CD4-positive, alpha-beta T cell (primary cell): ENCODE results near the gene PCCA. TPM values are rescaled to one million over a fixed set of nuclear protein-coding genes. Genes with fewer than 3 reads are reported as not detected.

Experiments used
- ATAC-seq: fragments of 200-7000 bp; cut with Tn5 transposase; one replicate; pipeline ENCODE4 v1.10.0; 2022; ENCODE audit warnings: mild to moderate bottlenecking; ENCODE audit not compliant: poor library complexity
- CTCF ChIA-PET: fragments of 350-600 bp; sonication (Branson Sonifier 250); formaldehyde crosslinking; loops from one replicate; lab custom pipeline; 2021; ENCODE audit warnings: antibody characterized with exemption, inconsistent platforms; lab: Charles Lee
- POLR2A ChIA-PET: fragments of 350-600 bp; sonication (Branson Sonifier 250); formaldehyde crosslinking; loops from one replicate; lab custom pipeline; 2021; ENCODE audit warnings: antibody characterized with exemption, inconsistent platforms; lab: Charles Lee
- DNase-seq, 14 experiments: peaks; one replicate each; pipeline ENCODE4 v3.0.0-alpha.2; 2013 to 2020; ENCODE audit warnings: mixed read lengths in 2 of 14
- H3K27ac ChIP-seq, 2 donors: one replicate each; pipeline versions ENCODE4 v1.5.1 to v1.7.0; 2013; ENCODE audit warnings: low read length in 2 of 2, low read depth in 1 of 2, mild to moderate bottlenecking in 1 of 2
- H3K27me3 ChIP-seq, 2 experiments: 1 replicate in 1 of 2; 2 replicates in 1 of 2; pipeline versions ENCODE4 v1.6.1 to v1.7.0; 2013; ENCODE audit warnings: low read length in 2 of 2, control low read depth in 1 of 2, mild to moderate bottlenecking in 1 of 2, moderate library complexity in 1 of 2; ENCODE audit not compliant: insufficient read depth in 2 of 2, control insufficient read depth in 1 of 2
- H3K36me3 ChIP-seq: one replicate; pipeline ENCODE4 v1.6.1; 2013; ENCODE audit warnings: low read length, control low read depth; ENCODE audit not compliant: insufficient read depth
- H3K4me1 ChIP-seq: one replicate; pipeline ENCODE4 v1.6.1; 2013; ENCODE audit warnings: low read length, control low read depth; ENCODE audit not compliant: insufficient read depth
- H3K4me3 ChIP-seq: one replicate; pipeline ENCODE4 v1.5.1; 2013; ENCODE audit warnings: mild to moderate bottlenecking, low read length, moderate library complexity
- H3K9me3 ChIP-seq, 2 experiments: 1 replicate in 1 of 2; 2 replicates in 1 of 2; pipeline versions ENCODE4 v1.6.1 to v1.7.0; 2013; ENCODE audit warnings: low read length in 2 of 2, mild to moderate bottlenecking in 2 of 2, control low read depth in 1 of 2, moderate library complexity in 1 of 2; ENCODE audit not compliant: control insufficient read depth in 1 of 2, insufficient read depth in 1 of 2
- H3K27ac Mint-ChIP-seq: one replicate; pipeline ENCODE4 v1.8.0; 2020; ENCODE audit warnings: mixed read lengths
- H3K27me3 Mint-ChIP-seq: one replicate; pipeline ENCODE4 v1.8.0; 2021; ENCODE audit warnings: mixed read lengths
- H3K36me3 Mint-ChIP-seq: one replicate; pipeline ENCODE4 v1.8.0; 2021; ENCODE audit warnings: low read depth, mixed read lengths
- H3K4me1 Mint-ChIP-seq: one replicate; pipeline ENCODE4 v1.8.0; 2021; ENCODE audit warnings: low read depth, mixed read lengths
- H3K4me3 Mint-ChIP-seq: one replicate; pipeline ENCODE4 v1.8.0; 2020; ENCODE audit warnings: mild to moderate bottlenecking, mixed read lengths
- H3K9me3 Mint-ChIP-seq: one replicate; pipeline ENCODE4 v1.8.0; 2020; ENCODE audit warnings: mixed read lengths
- CTCF ChIP-seq: fragments of 200-600 bp; IDR thresholded peaks from one replicate; pipeline ENCODE4 v1.8.0; 2022; ENCODE audit warnings: antibody characterized with exemption, mild to moderate bottlenecking
- intact Hi-C, 2 experiments: fragments of 100-400 bp; cut with DNase I in 1 of 2; cut with micrococcal nuclease in 1 of 2; formaldehyde crosslinking; loops; one replicate each; pipeline versions ENCODE4 v1.15.1 to v1.9.0; 2023 to 2025; cut with DNase I, micrococcal nuclease
- total RNA-seq, 174 experiments: library from RNA in 2 of 174; stranded (reverse) in 2 of 174; gene quantifications; one replicate each; pipeline ENCODE4 v1.2.3 and lab custom pipeline; 2021 to 2026

Gene PCCA
- total RNA-seq, 2 experiments from 2014 or later = 4.7 to 5.2 TPM

GRCh38 chr13:100518394-100519062 lies 429.6 kb downstream of the PCCA start:
- no peaks in the 10 kb centered on the region for H3K36me3 ChIP-seq
- H3K4me3 Mint-ChIP-seq = no peak overlapping the region

GRCh38 chr13:100519626-100520025 lies 430.7 kb downstream of the PCCA start:
- Mint-ChIP-seq H3K4me3 (no peak overlapping the region), H3K36me3 (no peaks in the 10 kb centered on the region), H3K27me3 (no peaks in the 10 kb centered on the region), H3K4me1 (peaks cover 30% of the 10 kb centered on the region), H3K9me3 (no peaks in the 10 kb centered on the region), H3K27ac (no peak overlapping the region)
- TF ChIP-seq CTCF = no peak
- ChIA-PET POLR2A (no interaction called here), CTCF (no interaction called here)
- ATAC-seq (no peak), DNase-seq (no peak)
- Histone ChIP-seq H3K27ac (no peak overlapping the region), H3K4me3 (no peak overlapping the region), H3K27me3 (no peaks in the 10 kb centered on the region), H3K36me3 (no peaks in the 10 kb centered on the region), H3K4me1 (peaks cover 21% of the 10 kb centered on the region), H3K9me3 (no peaks in the 10 kb centered on the region)
- intact Hi-C loops = loop anchor here in 1 of 2 experiments (10.0 kb wide), 1 partner anchor 995 kb away; no protein-coding TSS in a partner anchor

More at GRCh38 chr13:100518394-100519062, 429.6 kb downstream of the PCCA start:
- Mint-ChIP-seq H3K36me3 (no peaks in the 10 kb centered on the region), H3K27me3 (no peaks in the 10 kb centered on the region), H3K27ac (no peak overlapping the region), H3K9me3 (no peaks in the 10 kb centered on the region), H3K4me1 (peaks cover 32% of the 10 kb centered on the region)
- DNase-seq (no peak), ATAC-seq (no peak)
- peaks cover 21% of the 10 kb centered on the region for H3K4me1 ChIP-seq
- ChIA-PET POLR2A (interaction anchor here (0.8 to 1.4 kb wide), 2 partner anchors 332 to 862 kb away, joined by 3 to 6 read pairs; no protein-coding TSS in a partner anchor), CTCF (interaction anchor here (1.4 kb wide), 1 partner anchor 862 kb away, joined by 6 read pairs; no protein-coding TSS in a partner anchor)
- H3K9me3 ChIP-seq = no peaks in the 10 kb centered on the region
- no peak for TF ChIP-seq CTCF
- no peak overlapping the region for H3K27ac ChIP-seq
- no peaks in the 10 kb centered on the region for H3K27me3 ChIP-seq
- intact Hi-C loops = loop anchor here in 1 of 2 experiments (10.0 kb wide), 1 partner anchor 994 kb away; no protein-coding TSS in a partner anchor
- H3K4me3 ChIP-seq = no peak overlapping the region

GRCh38 chr13:100520936-100521850 lies 432.3 kb downstream of the PCCA start:
- POLR2A ChIA-PET = no interaction called here
- no peaks in the 10 kb centered on the region for H3K9me3 ChIP-seq
- intact Hi-C loops = no loop called here
- H3K4me3 Mint-ChIP-seq = peak overlapping the region; percentile 79
- H3K4me1 Mint-ChIP-seq = peaks cover 26% of the 10 kb centered on the region
- H3K4me3 ChIP-seq = peak overlapping the region; percentile 40
- H3K4me1 ChIP-seq = peaks cover 21% of the 10 kb centered on the region
- CTCF ChIA-PET = no interaction called here
- no peaks in the 10 kb centered on the region for H3K27me3 Mint-ChIP-seq
- ATAC-seq = no peak
- no peak for TF ChIP-seq CTCF
- H3K36me3 ChIP-seq = no peaks in the 10 kb centered on the region
- H3K27ac ChIP-seq = no peak overlapping the region
- no peak for DNase-seq
- no peaks in the 10 kb centered on the region for H3K9me3 Mint-ChIP-seq
- H3K36me3 Mint-ChIP-seq = peaks cover 5% of the 10 kb centered on the region
- no peaks in the 10 kb centered on the region for H3K27me3 ChIP-seq
- no peak overlapping the region for H3K27ac Mint-ChIP-seq
